Endothelial cell of umbilical vein (primary cell): ENCODE measurements around the gene SCTR. TPM values are rescaled to one million over a fixed set of nuclear protein-coding genes. Genes with fewer than 3 reads are reported as not detected.

Experiments
- BruUV-seq: library from RNA; stranded (reverse); fragments of 400-500 nt; replicated peaks from 2 replicates; lab custom pipeline; 2021; lab: Mats Ljungman, UMichigan
- CTCF ChIA-PET: fragments of 300-600, 350-600 bp; sonication (Branson Sonifier 250); formaldehyde crosslinking; loops from one replicate; lab custom pipeline; 2021; ENCODE audit warnings: antibody characterized with exemption, inconsistent platforms; lab: Charles Lee
- POLR2A ChIA-PET: fragments of 300-600, 350-600 bp; sonication (Branson Sonifier 250); formaldehyde crosslinking; loops from one replicate; lab custom pipeline; 2021; ENCODE audit warnings: antibody characterized with exemption, inconsistent platforms; lab: Charles Lee
- DNase-seq: peaks from one replicate; pipeline ENCODE4 v3.0.0-alpha.2; 2011; ENCODE audit warnings: low read depth, low spot score
- FAIRE-seq: peaks from 2 replicates; lab custom pipeline; 2011; peaks lifted over from hg19 to GRCh38; lab: Jason Lieb, UNC
- H2AFZ ChIP-seq: 2 replicates; pipeline ENCODE4 v1.6.0; 2012; ENCODE audit warnings: low read depth, low read length, control low read depth, inconsistent platforms
- H3K27ac ChIP-seq: 2 replicates; pipeline ENCODE4 v1.5.1; 2011; ENCODE audit warnings: low read depth, mild to moderate bottlenecking, control low read depth, low read length, moderate library complexity; ENCODE audit not compliant: insufficient read depth
- H3K27me3 ChIP-seq, 2 experiments: 2 replicates each; pipeline versions ENCODE4 v1.6.0 to v1.6.1; 2011; ENCODE audit warnings: low read length in 2 of 2, mixed read lengths in 1 of 2; ENCODE audit not compliant: control insufficient read depth in 2 of 2, insufficient read depth in 2 of 2
- H3K36me3 ChIP-seq, 2 experiments: 2 replicates in 1 of 2; 3 replicates in 1 of 2; pipeline ENCODE4 v1.5.1; 2011; ENCODE audit warnings: low read length in 2 of 2, mild to moderate bottlenecking in 1 of 2, moderate library complexity in 1 of 2; ENCODE audit not compliant: control insufficient read depth in 2 of 2, insufficient read depth in 2 of 2; ENCODE audit errors: extremely low read depth in 1 of 2
- H3K4me1 ChIP-seq: 3 replicates; pipeline ENCODE4 v1.5.1; 2011; ENCODE audit warnings: mild to moderate bottlenecking, low read length; ENCODE audit not compliant: control insufficient read depth, insufficient read depth; ENCODE audit errors: extremely low read depth
- H3K4me2 ChIP-seq: 2 replicates; pipeline ENCODE4 v1.6.1; 2011; ENCODE audit warnings: low read length, control low read depth, mixed read lengths; ENCODE audit not compliant: insufficient read depth
- H3K4me3 ChIP-seq, 3 experiments: fragments of 200-600 bp in 1 of 3; sonication (generic), shearing (Covaris generic) in 1 of 3; replicated peaks in 1 of 3; 2 replicates each; pipeline ENCODE4 v1.5.1; 2011 to 2016; ENCODE audit warnings: control low read depth in 3 of 3, low read length in 3 of 3, mild to moderate bottlenecking in 2 of 3, inconsistent platforms in 1 of 3, low read depth in 1 of 3, moderate library complexity in 1 of 3; ENCODE audit not compliant: insufficient read depth in 1 of 3
- H3K79me2 ChIP-seq: 2 replicates; pipeline ENCODE4 v1.6.0; 2012; ENCODE audit warnings: low read length, inconsistent platforms; ENCODE audit not compliant: control insufficient read depth, insufficient read depth
- H3K9ac ChIP-seq: replicated peaks from 2 replicates; pipeline ENCODE3; 2011; ENCODE audit warnings: low read length, control low read depth; ENCODE audit not compliant: insufficient read depth; ENCODE audit errors: extremely low read depth
- H3K9me1 ChIP-seq: replicated peaks from 3 replicates; pipeline ENCODE4 v1.6.0; 2011; ENCODE audit warnings: mild to moderate bottlenecking, low read length; ENCODE audit not compliant: control insufficient read depth, insufficient read depth; ENCODE audit errors: extremely low read depth
- H3K9me3 ChIP-seq: replicated peaks from 2 replicates; pipeline ENCODE4 v1.5.1; 2012; ENCODE audit warnings: low read length, inconsistent platforms; ENCODE audit not compliant: control insufficient read depth, insufficient read depth
- H4K20me1 ChIP-seq: replicated peaks from 2 replicates; pipeline ENCODE3; 2011; ENCODE audit warnings: mild to moderate bottlenecking, low read length; ENCODE audit not compliant: control insufficient read depth, insufficient read depth; ENCODE audit errors: extremely low read depth
- EZH2 ChIP-seq: IDR thresholded peaks from 2 replicates; pipeline ENCODE4 v1.6.1; 2012; ENCODE audit warnings: borderline replicate concordance, low read depth, mild to moderate bottlenecking, moderate library complexity, low read length, inconsistent platforms; ENCODE audit not compliant: severe bottlenecking
- FOS ChIP-seq: IDR thresholded peaks from 2 replicates; pipeline ENCODE4 v1.6.1; 2011; ENCODE audit warnings: mild to moderate bottlenecking, low read length, moderate library complexity, borderline replicate concordance; ENCODE audit not compliant: insufficient read depth
- GATA2 ChIP-seq: IDR thresholded peaks from 2 replicates; pipeline ENCODE4 v1.7.0; 2011; ENCODE audit warnings: low read depth, mild to moderate bottlenecking, moderate library complexity, mixed read lengths, low read length; ENCODE audit not compliant: insufficient read length, insufficient read depth
- JUN ChIP-seq: IDR thresholded peaks from 2 replicates; pipeline ENCODE4 v1.6.1; 2011; ENCODE audit warnings: borderline replicate concordance, low read depth; ENCODE audit not compliant: insufficient read length, insufficient read depth
- MYC ChIP-seq: IDR thresholded peaks from one replicate; pipeline ENCODE4 v1.6.1; 2011; ENCODE audit warnings: mild to moderate bottlenecking, low read depth, low read length
- POLR2A ChIP-seq: IDR thresholded peaks from 2 replicates; pipeline ENCODE4 v1.6.1; 2012; ENCODE audit warnings: low read depth, mild to moderate bottlenecking, control low read depth, low read length
- POLR2AphosphoS5 ChIP-seq: IDR thresholded peaks from 2 replicates; pipeline ENCODE4 v1.6.1; 2012; ENCODE audit warnings: low read depth, mild to moderate bottlenecking, control low read depth, low read length, moderate library complexity; ENCODE audit not compliant: insufficient read depth
- dilution Hi-C: fragments of 300-500 bp; cut with MboI; formaldehyde crosslinking; loops from one replicate; pipeline ENCODE4 v1.15.0; 2019; ENCODE audit warnings: low sequenced_read_pairs; ENCODE audit not compliant: extremely low pct_ligation_motif_present
- intact Hi-C: fragments of 100-400 bp; cut with micrococcal nuclease; formaldehyde crosslinking; loops from one replicate; pipeline ENCODE4 v1.10.0; 2022
- polyA plus RNA-seq, 4 experiments: library from polyadenylated mRNA; depleted of rRNA in 3 of 4; stranded (reverse) in 3 of 4; unstranded in 1 of 4; fragments of >200 nt; gene quantifications; 2 replicates each; pipeline versions ENCODE4 v1.2.1 to v1.2.3, GENCODE V29; 2011 to 2012; ENCODE audit warnings: missing spikeins in 1 of 4
- total RNA-seq: library from RNA; stranded (reverse); gene quantifications from 2 replicates; pipeline ENCODE4 v1.2.3, GENCODE V29; 2021
- TF ChIP-seq, protein P1 (sequence below), 2 donors: IDR thresholded peaks; 1 replicate in 1 of 2; 2 replicates in 1 of 2; pipeline ENCODE4 v1.5.1; 2011; ENCODE audit warnings: low read length in 2 of 2, mild to moderate bottlenecking in 2 of 2, moderate library complexity in 2 of 2, control low read depth in 1 of 2, inconsistent platforms in 1 of 2, low read depth in 1 of 2; ENCODE audit not compliant: insufficient read depth in 1 of 2; ENCODE audit errors: extremely low read depth in 1 of 2
- TF ChIP-seq, protein P2 (sequence below): IDR thresholded peaks from 2 replicates; pipeline ENCODE4 v1.6.1; 2011; ENCODE audit not compliant: insufficient read depth, insufficient read length

The SCTR gene
- total and polyA plus RNA-seq, 2 donors (not counting 3 experiments of a cell fraction or from before 2014, with no cell fraction given) = not detected

DNA sequence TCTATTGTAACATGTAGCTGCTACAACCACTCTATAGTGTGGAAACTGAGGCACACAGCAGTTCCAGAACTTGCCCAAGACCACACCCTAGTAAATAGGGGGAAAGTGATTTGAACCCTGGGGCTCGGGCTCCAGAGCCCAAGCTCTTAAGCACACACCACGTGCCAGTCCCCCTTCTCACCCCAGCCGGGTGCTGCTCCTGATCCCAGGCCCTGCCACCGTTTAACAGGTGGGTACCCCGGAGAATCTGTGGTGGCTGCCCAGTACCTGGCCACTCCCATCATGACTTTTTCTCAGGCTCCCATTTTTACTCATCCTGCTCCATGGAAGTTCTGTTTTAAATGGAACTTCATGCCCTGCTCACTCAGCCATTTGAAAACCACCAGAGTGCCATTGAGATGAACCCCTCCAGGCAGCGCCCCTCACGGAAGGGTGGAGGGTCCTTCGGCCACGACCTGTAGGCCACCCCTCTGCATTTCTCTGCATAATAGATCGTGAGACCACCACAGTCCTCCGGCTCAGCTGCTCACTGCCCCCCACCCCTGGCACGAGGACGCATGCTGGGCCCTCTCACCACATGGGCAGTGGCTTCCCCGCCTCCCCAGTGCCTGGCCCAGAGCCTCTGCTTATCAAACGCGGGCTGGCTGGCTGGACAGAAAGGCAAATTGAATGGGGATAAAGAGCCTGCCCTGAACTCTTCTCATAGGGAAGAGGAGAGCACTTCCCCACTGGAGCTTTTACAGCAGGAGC, 50.5 kb downstream of the SCTR start:
- H3K36me3 ChIP-seq = no peaks in the 10 kb centered on the region
- H3K27ac ChIP-seq = no peak overlapping the region
- no peaks in the 10 kb centered on the region for H4K20me1 ChIP-seq
- H3K9me1 ChIP-seq = no peaks in the 10 kb centered on the region
- H3K27me3 ChIP-seq = peaks cover under 1 to 3% of the 10 kb centered on the region in 2 experiments
- H3K4me3 ChIP-seq = no peak overlapping the region
- BruUV-seq = no TSS peak
- DNase-seq = no peak
- intact Hi-C loops = no loop called here
- TF ChIP-seq GATA2 = no peak
- TF ChIP-seq, protein P1, sequence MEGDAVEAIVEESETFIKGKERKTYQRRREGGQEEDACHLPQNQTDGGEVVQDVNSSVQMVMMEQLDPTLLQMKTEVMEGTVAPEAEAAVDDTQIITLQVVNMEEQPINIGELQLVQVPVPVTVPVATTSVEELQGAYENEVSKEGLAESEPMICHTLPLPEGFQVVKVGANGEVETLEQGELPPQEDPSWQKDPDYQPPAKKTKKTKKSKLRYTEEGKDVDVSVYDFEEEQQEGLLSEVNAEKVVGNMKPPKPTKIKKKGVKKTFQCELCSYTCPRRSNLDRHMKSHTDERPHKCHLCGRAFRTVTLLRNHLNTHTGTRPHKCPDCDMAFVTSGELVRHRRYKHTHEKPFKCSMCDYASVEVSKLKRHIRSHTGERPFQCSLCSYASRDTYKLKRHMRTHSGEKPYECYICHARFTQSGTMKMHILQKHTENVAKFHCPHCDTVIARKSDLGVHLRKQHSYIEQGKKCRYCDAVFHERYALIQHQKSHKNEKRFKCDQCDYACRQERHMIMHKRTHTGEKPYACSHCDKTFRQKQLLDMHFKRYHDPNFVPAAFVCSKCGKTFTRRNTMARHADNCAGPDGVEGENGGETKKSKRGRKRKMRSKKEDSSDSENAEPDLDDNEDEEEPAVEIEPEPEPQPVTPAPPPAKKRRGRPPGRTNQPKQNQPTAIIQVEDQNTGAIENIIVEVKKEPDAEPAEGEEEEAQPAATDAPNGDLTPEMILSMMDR (IDR thresholded peaks at IDR 0.05; ENCODE audit: extremely low read depth in 1 of 2, insufficient read depth in 1 of 2, low read depth in 1 of 2, low read length in 2 of 2) = no peak
- no peak for TF ChIP-seq POLR2AphosphoS5
- TF ChIP-seq MYC = no peak
- TF ChIP-seq, protein P2, sequence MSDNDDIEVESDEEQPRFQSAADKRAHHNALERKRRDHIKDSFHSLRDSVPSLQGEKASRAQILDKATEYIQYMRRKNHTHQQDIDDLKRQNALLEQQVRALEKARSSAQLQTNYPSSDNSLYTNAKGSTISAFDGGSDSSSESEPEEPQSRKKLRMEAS = no peak
- no peak for TF ChIP-seq FOS
- TF ChIP-seq JUN = no peak
- TF ChIP-seq POLR2A = no peak
- TF ChIP-seq EZH2 = no peak
- FAIRE-seq = no peak
- ChIA-PET CTCF (interaction anchor here (1.1 to 4.4 kb wide), 2 partner anchors 10 to 66 kb away, joined by 3 to 151 read pairs; no protein-coding TSS in a partner anchor), POLR2A (no interaction called here)
- no peak overlapping the region for H3K4me2 ChIP-seq
- H3K9me3 ChIP-seq = no peaks in the 10 kb centered on the region
- H3K4me1 ChIP-seq = no peaks in the 10 kb centered on the region
- no peak overlapping the region for H3K9ac ChIP-seq
- H3K79me2 ChIP-seq = no peaks in the 10 kb centered on the region
- dilution Hi-C loops = no loop called here
- H2AFZ ChIP-seq = no peak overlapping the region
